Measurements from ENCODE around the gene IQCN. TPM values are rescaled to one million over a fixed set of nuclear protein-coding genes. Genes with fewer than 3 reads are reported as not detected.
A peak's percentile ranks its signal among the peaks of the same experiment; 100 is the strongest.

IQCN gene
- total RNA-seq, 4 donors from 2014 or later = 0.97 to 5.9 (median 3.1) TPM

DNA sequence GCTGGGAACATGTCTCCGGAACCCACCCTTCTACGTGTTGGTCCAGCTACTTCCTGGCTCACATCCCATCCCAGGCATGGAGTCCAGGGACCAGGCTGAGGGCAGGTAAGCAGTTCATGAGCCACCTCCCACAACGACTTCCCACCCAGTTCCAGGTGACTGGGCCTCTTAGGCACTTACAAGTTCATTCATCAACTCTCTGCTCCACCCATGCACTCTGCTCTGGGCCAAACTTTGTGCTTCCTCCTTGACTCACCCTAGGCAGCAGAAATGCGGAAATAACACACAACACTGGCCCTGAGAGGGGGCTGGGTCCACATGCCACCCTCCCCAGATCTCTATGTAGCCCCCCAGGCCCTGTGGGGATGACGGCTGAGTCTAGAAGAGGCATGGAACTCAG is 20.5 kb downstream of the IQCN start:
- intact Hi-C loops (cut with DNase I; ENCODE audit: low total_unique reads) = loop anchor here (5.0 kb wide), 1 partner anchor 41 kb away; no protein-coding TSS in a partner anchor
- no peak for TF ChIP-seq POLR2A (IDR thresholded peaks at IDR 0.05)
- TF ChIP-seq CTCF (IDR thresholded peaks at IDR 0.05) = no peak
- peak in 1 of 2 donors; percentile 29 for DNase-seq (ENCODE audit: low spot score in 2 of 2)
- WGBS, 2 donors = 22 to 34% methylated on average over 5 of the region's 5 CpGs
- H3K4me3 ChIP-seq (ENCODE audit: low read depth, poor library complexity, severe bottlenecking) = no peak overlapping the region

GRCh38 chr19:18253130-18253529 is 21.1 kb downstream of the IQCN start:
- WGBS, 2 donors = 81 to 93% methylated on average over 4 of the region's 4 CpGs
- no peak for DNase-seq (ENCODE audit: low spot score in 2 of 2)
- intact Hi-C loops (cut with DNase I; ENCODE audit: low total_unique reads) = loop anchor here (5.0 kb wide), 1 partner anchor 41 kb away; no protein-coding TSS in a partner anchor
- TF ChIP-seq CTCF (IDR thresholded peaks at IDR 0.05) (no peak), POLR2A (IDR thresholded peaks at IDR 0.05) (no peak)
- no peak overlapping the region for H3K4me3 ChIP-seq (ENCODE audit: low read depth, poor library complexity, severe bottlenecking)

DNA sequence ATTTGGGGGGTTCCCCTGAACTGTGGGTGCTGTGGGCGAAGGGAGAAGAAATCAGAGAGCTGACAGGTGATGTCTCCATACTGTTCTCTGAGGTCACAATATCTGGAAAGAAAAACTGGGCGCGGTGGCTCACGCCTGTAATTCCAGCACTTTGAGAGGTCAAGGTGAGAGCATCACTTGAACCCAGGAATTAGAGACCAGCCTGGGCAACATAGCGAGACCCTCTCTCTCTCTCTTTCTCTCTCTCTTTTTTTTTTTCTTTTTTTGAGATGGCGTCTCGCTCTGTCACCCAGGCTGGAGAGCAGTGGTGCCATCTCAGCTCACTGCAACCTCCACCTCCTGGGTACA is 21.9 kb downstream of the IQCN start:
- 52 to 71% methylated on average over 7 of the region's 7 CpGs for WGBS, 2 donors
- no peak overlapping the region for H3K4me3 ChIP-seq (ENCODE audit: low read depth, poor library complexity, severe bottlenecking)
- TF ChIP-seq CTCF (IDR thresholded peaks at IDR 0.05) (no peak), POLR2A (IDR thresholded peaks at IDR 0.05) (no peak)
- DNase-seq (ENCODE audit: low spot score in 2 of 2) = no peak
- intact Hi-C loops (cut with DNase I; ENCODE audit: low total_unique reads) = loop anchor here (5.0 kb wide), 1 partner anchor 40 kb away; no protein-coding TSS in a partner anchor

DNA sequence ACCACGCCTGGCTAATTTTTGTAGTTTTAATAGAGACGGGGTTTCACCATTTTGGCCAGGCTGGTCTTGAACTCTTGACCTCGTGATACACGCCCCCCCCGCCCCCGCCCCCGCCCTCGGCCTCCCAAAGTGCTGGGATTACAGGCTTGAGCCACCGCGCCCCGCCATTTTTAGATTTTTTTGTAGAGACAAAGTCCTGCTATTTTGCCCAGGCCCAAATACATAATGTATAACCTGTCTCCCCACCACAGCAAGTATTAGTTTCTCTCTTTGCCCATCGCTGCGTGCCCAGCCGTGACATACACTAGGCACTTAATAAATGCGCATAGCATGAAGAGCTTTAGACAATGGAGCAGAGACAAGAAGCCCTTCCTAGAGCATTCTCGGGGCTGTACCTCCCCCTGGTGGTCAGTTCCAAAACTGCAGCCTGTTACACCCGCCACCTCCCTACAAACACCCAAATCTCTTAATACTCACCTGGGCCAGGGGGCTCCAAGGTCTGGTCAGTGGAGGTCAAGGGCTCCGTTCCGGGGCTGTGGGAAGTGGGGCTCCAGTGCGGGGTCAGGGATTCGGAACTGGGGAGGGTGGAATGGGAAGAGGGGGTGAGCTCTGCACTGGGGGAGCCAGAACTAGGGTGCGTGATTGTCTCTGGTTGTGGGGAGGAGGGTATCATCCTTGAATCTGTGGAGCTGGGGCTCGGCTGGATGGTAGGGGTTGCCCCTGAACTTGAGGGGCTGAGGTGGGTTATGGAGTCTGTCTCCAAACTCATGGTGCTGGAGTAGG is 22.5 kb downstream of the IQCN start:
- TF ChIP-seq POLR2A (IDR thresholded peaks at IDR 0.05) (no peak), CTCF (IDR thresholded peaks at IDR 0.05) (peak in 1 of 3 donors; percentile 83)
- intact Hi-C loops (cut with DNase I; ENCODE audit: low total_unique reads) = loop anchor here (5.0 kb wide), 1 partner anchor 39 kb away; no protein-coding TSS in a partner anchor
- H3K4me3 ChIP-seq (ENCODE audit: low read depth, poor library complexity, severe bottlenecking) = no peak overlapping the region
- peak; percentile 66 to 95 for DNase-seq (ENCODE audit: low spot score in 2 of 2)
- WGBS, 2 donors = 20 to 22% methylated on average over 23 of the region's 23 CpGs

- no peak for TF ChIP-seq CTCF (IDR thresholded peaks at IDR 0.05)
- no peak for TF ChIP-seq POLR2A (IDR thresholded peaks at IDR 0.05)
- intact Hi-C loops (cut with DNase I; ENCODE audit: low total_unique reads) = loop anchor here (2.0 to 5.0 kb wide), 2 partner anchors 38 to 81 kb away; no protein-coding TSS in a partner anchor
- H3K4me3 ChIP-seq (ENCODE audit: low read depth, poor library complexity, severe bottlenecking) = no peak overlapping the region
- WGBS, 2 donors = 91 to 97% methylated on average over 5 of the region's 5 CpGs
- no peak for DNase-seq (ENCODE audit: low spot score in 2 of 2)
Observed at GRCh38 chr19:18249834-18250233, 24.4 kb downstream of the IQCN start.

Data from lower leg skin (tissue), 4 donors.